Panc1 (cell line): Measurements from ENCODE around the gene TNFRSF11A. TPM values are rescaled to one million over a fixed set of nuclear protein-coding genes. Genes with fewer than 3 reads are reported as not detected.

Experiments used
- ATAC-seq: fragments of 200-7000 bp; cut with Tn5 transposase; 2 replicates; pipeline ENCODE4 v1.9.1; 2020; ENCODE audit warnings: mild to moderate bottlenecking, moderate library complexity
- BruUV-seq: library from RNA; stranded (reverse); fragments of 400-500 nt; replicated peaks from 2 replicates; lab custom pipeline; 2021; lab: Mats Ljungman, UMichigan
- CTCF ChIA-PET: fragments of 300-600 bp; sonication (Branson Sonifier 250); formaldehyde crosslinking; loops from one replicate; lab custom pipeline; 2022; ENCODE audit warnings: antibody characterized with exemption; lab: Charles Lee
- POLR2A ChIA-PET: fragments of 300-600 bp; sonication (Branson Sonifier 250); formaldehyde crosslinking; loops from one replicate; lab custom pipeline; 2022; ENCODE audit warnings: antibody characterized with exemption; lab: Charles Lee
- DNase-seq: peaks from one replicate; pipeline ENCODE4 v3.0.0-alpha.2; 2010; ENCODE audit warnings: low read depth, low spot score
- H3K27ac ChIP-seq: 2 replicates; pipeline ENCODE4 v1.5.1; 2011; ENCODE audit warnings: mild to moderate bottlenecking, low read length, inconsistent platforms
- H3K27me3 ChIP-seq: fragments of 200-500 bp; sonication (Bioruptor generic); 2 replicates; pipeline ENCODE4 v1.6.0; 2014; ENCODE audit warnings: low read length, inconsistent platforms; ENCODE audit not compliant: control insufficient read depth, insufficient read depth
- H3K36me3 ChIP-seq: fragments of 200-500 bp; sonication (Bioruptor generic); 2 replicates; pipeline ENCODE4 v1.5.1; 2014; ENCODE audit warnings: inconsistent platforms, mild to moderate bottlenecking, low read length, moderate library complexity; ENCODE audit not compliant: control insufficient read depth, insufficient read depth
- H3K4me1 ChIP-seq: 2 replicates; pipeline ENCODE4 v1.5.1; 2011; ENCODE audit warnings: inconsistent platforms, mild to moderate bottlenecking, low read length, moderate library complexity; ENCODE audit not compliant: control insufficient read depth, insufficient read depth
- H3K4me3 ChIP-seq, 2 experiments: 2 replicates each; pipeline ENCODE4 v1.5.1; 2011 to 2012; ENCODE audit warnings: low read depth in 2 of 2, low read length in 2 of 2, mild to moderate bottlenecking in 2 of 2, inconsistent platforms in 1 of 2, moderate library complexity in 1 of 2
- H3K9me3 ChIP-seq: fragments of 200-500 bp; sonication (Bioruptor generic); 2 replicates; pipeline ENCODE4 v1.5.1; 2014; ENCODE audit warnings: low read depth, mild to moderate bottlenecking, inconsistent platforms, low read length, moderate library complexity; ENCODE audit not compliant: control insufficient read depth, insufficient read depth
- CTCF ChIP-seq: fragments of 450-650 bp; IDR thresholded peaks from 2 replicates; pipeline ENCODE4 v1.5.1; 2017; ENCODE audit warnings: mild to moderate bottlenecking
- POLR2AphosphoS5 ChIP-seq: IDR thresholded peaks from 2 replicates; pipeline ENCODE4 v1.6.1; 2012; ENCODE audit warnings: mild to moderate bottlenecking, low read depth, low read length, moderate library complexity
- SIN3A ChIP-seq: IDR thresholded peaks from 2 replicates; pipeline ENCODE4 v1.6.1; 2012; ENCODE audit warnings: low read depth, mild to moderate bottlenecking, low read length, moderate library complexity, borderline replicate concordance; ENCODE audit not compliant: insufficient read depth
- TCF7L2 ChIP-seq: IDR thresholded peaks from 2 replicates; pipeline ENCODE4 v1.6.1; 2011; ENCODE audit warnings: mild to moderate bottlenecking, low read depth, low read length, inconsistent platforms
- in situ Hi-C: cut with HindIII; loops from 2 replicates; pipeline ENCODE4 v1.10.0; 2016; ENCODE audit warnings: low sequenced_read_pairs, low pct_unique_long_range_greater_than_20kb
- intact Hi-C: fragments of 100-400 bp; cut with micrococcal nuclease; formaldehyde crosslinking; loops from one replicate; pipeline ENCODE4 v1.10.0; 2022; ENCODE audit not compliant: unreplicated experiment
- total RNA-seq: library from RNA; stranded (reverse); gene quantifications from one replicate; pipeline ENCODE4 v1.2.1, GENCODE V29; 2021; ENCODE audit not compliant: unreplicated experiment
- TF ChIP-seq, protein P1 (sequence below), 2 experiments: IDR thresholded peaks; 2 replicates each; pipeline ENCODE4 v1.6.1; 2011 to 2012; ENCODE audit warnings: low read depth in 2 of 2, control low read depth in 1 of 2, low read length in 1 of 2, mild to moderate bottlenecking in 1 of 2, moderate library complexity in 1 of 2; ENCODE audit not compliant: insufficient read depth in 1 of 2

TNFRSF11A gene
- total RNA-seq, 1 experiment from 2014 or later, result 14.1 TPM

DNA sequence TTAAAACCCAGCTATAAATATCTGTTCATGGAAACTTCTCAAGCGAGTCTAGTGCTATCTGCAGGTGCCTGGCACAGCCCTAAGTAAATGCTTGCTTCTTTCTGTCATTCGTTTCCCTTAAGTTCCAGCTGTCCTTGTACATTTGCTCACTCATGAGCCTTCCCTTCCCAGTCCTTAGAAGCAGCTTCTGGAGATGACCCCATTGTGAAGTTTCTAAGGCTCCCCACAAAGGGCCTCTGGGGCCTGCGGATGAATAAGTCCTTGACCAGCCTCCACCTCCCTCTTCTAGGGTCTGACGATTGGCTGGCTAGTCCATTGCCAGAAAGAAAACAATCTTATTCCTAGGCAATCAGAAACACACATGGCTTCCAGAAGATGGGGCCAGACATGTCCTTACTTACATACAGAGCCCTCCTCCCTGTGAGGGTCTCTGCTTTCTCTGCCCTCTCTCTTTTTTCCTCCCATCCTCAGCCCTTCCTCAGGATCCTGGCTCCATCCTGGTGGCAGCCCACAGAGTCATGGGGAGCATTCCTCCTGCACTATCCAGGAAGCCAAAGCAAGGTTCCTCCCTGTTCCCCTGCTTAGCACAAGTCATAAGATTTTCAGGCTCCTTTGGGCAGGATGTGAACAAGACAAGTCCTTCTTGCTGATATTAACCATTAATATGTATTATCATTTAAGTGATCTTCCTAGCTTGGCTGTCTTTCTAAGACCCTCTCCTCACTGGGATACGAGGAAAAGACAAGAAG lies 87.3 kb downstream of the TNFRSF11A start:
- BruUV-seq, result no TSS peak
- ATAC-seq (no peak), DNase-seq (no peak)
- POLR2A ChIA-PET, result no interaction called here
- H3K36me3 ChIP-seq, result no peaks in the 10 kb centered on the region
- in situ Hi-C loops, result no loop called here
- TF ChIP-seq POLR2AphosphoS5 (no peak), CTCF (no peak), TCF7L2 (no peak)
- H3K4me3 ChIP-seq, result no peak overlapping the region
- no peaks in the 10 kb centered on the region for H3K4me1 ChIP-seq
- H3K27ac ChIP-seq, result no peak overlapping the region
- H3K27me3 ChIP-seq, result no peaks in the 10 kb centered on the region
- intact Hi-C loops, result no loop called here
- H3K9me3 ChIP-seq, result no peaks in the 10 kb centered on the region
- CTCF ChIA-PET, result no interaction called here

GRCh38 chr18:62413206-62413605 lies 88.1 kb downstream of the TNFRSF11A start:
- no peaks in the 10 kb centered on the region for H3K27me3 ChIP-seq
- no peaks in the 10 kb centered on the region for H3K4me1 ChIP-seq
- TF ChIP-seq CTCF (no peak), POLR2AphosphoS5 (no peak)
- CTCF ChIA-PET, result no interaction called here
- no peaks in the 10 kb centered on the region for H3K9me3 ChIP-seq
- ATAC-seq (no peak), DNase-seq (no peak)
- POLR2A ChIA-PET, result no interaction called here
- H3K4me3 ChIP-seq, result no peak overlapping the region
- no TSS peak for BruUV-seq
- in situ Hi-C loops, result no loop called here
- H3K27ac ChIP-seq, result no peak overlapping the region
- H3K36me3 ChIP-seq, result no peaks in the 10 kb centered on the region
- intact Hi-C loops, result no loop called here

- in situ Hi-C loops, result no loop called here
- ChIA-PET POLR2A (no interaction called here), CTCF (no interaction called here)
- H3K27me3 ChIP-seq, result no peaks in the 10 kb centered on the region
- H3K36me3 ChIP-seq, result no peaks in the 10 kb centered on the region
- BruUV-seq, result no TSS peak
- TF ChIP-seq SIN3A (no peak), TCF7L2 (no peak), CTCF (no peak), POLR2AphosphoS5 (no peak)
- TF ChIP-seq, protein P1, sequence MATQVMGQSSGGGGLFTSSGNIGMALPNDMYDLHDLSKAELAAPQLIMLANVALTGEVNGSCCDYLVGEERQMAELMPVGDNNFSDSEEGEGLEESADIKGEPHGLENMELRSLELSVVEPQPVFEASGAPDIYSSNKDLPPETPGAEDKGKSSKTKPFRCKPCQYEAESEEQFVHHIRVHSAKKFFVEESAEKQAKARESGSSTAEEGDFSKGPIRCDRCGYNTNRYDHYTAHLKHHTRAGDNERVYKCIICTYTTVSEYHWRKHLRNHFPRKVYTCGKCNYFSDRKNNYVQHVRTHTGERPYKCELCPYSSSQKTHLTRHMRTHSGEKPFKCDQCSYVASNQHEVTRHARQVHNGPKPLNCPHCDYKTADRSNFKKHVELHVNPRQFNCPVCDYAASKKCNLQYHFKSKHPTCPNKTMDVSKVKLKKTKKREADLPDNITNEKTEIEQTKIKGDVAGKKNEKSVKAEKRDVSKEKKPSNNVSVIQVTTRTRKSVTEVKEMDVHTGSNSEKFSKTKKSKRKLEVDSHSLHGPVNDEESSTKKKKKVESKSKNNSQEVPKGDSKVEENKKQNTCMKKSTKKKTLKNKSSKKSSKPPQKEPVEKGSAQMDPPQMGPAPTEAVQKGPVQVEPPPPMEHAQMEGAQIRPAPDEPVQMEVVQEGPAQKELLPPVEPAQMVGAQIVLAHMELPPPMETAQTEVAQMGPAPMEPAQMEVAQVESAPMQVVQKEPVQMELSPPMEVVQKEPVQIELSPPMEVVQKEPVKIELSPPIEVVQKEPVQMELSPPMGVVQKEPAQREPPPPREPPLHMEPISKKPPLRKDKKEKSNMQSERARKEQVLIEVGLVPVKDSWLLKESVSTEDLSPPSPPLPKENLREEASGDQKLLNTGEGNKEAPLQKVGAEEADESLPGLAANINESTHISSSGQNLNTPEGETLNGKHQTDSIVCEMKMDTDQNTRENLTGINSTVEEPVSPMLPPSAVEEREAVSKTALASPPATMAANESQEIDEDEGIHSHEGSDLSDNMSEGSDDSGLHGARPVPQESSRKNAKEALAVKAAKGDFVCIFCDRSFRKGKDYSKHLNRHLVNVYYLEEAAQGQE (IDR thresholded peaks at IDR 0.05; ENCODE audit: insufficient read depth in 1 of 2, low read depth in 2 of 2, low read length in 1 of 2), result no peak
- no peaks in the 10 kb centered on the region for H3K9me3 ChIP-seq
- H3K27ac ChIP-seq, result no peak overlapping the region
- H3K4me1 ChIP-seq, result no peaks in the 10 kb centered on the region
- DNase-seq, result no peak
- intact Hi-C loops, result no loop called here
- no peak overlapping the region for H3K4me3 ChIP-seq
- no peak for ATAC-seq
Measured at GRCh38 chr18:62418258-62418657, 93.1 kb downstream of the TNFRSF11A start.
